ENCODE data around the gene TM9SF2. TPM values are rescaled to one million over a fixed set of nuclear protein-coding genes. Genes with fewer than 3 reads are reported as not detected.

Gene TM9SF2
- total and polyA plus RNA-seq, 2 of the 4 experiments (the other 2 are of a cell fraction), result 46.1 to 85.5 TPM

DNA sequence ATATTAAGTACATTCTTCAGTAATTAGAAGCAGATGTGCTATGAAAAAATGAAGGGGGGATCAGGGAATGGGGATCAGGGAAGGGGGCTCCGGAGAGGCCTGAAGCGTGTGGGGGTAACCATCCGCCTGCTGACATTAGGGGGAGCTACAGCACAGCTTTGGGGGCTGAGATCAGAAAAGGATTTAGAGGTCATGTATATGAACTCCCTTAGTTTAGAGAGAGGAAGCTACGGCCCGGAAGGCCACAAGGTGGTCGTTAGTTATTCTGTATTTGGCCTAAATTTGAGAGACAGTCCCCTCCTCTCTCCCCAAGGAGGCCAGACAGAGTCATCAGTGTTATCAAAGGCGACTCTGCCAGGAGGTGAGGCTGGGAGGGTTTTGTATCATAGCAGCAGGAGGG is 99.0 kb downstream of the TM9SF2 start:
- no peak overlapping the region for H2BK15ac ChIP-seq (ENCODE audit: low read depth, low read length)
- H3K56ac ChIP-seq (ENCODE audit: extremely low read depth, insufficient read depth, low read length), result no peak overlapping the region
- in situ Hi-C loops (cut with MboI; ENCODE audit: low sequenced_read_pairs) (no loop called here), intact Hi-C loops (cut with micrococcal nuclease) (no loop called here), dilution Hi-C loops (cut with HindIII; ENCODE audit: low sequenced_read_pairs, unreplicated experiment) (no loop called here)
- H3K9me3 ChIP-seq (ENCODE audit: control insufficient read depth, insufficient read depth, low read length), result no peaks in the 10 kb centered on the region
- CTCF ChIA-PET, result interaction anchor here (1.1 kb wide), 1 partner anchor 164 kb away, joined by 3 read pairs; no protein-coding TSS in a partner anchor
- no peak overlapping the region for H2AFZ ChIP-seq (replicated peaks; ENCODE audit: low read length, poor library complexity)
- H3K79me1 ChIP-seq (ENCODE audit: low read depth in 1 of 2, low read length in 2 of 2), result no peaks in the 10 kb centered on the region
- peaks cover 16% of the 10 kb centered on the region for H3K27me3 ChIP-seq (ENCODE audit: control insufficient read depth, insufficient read depth, low read length)
- ATAC-seq (ENCODE audit: low read depth) (no peak), DNase-seq (no peak)
- no peak overlapping the region for H2BK120ac ChIP-seq (ENCODE audit: low read depth, low read length)
- no peak overlapping the region for H3K14ac ChIP-seq (replicated peaks; ENCODE audit: low read depth, low read length)
- no peak overlapping the region for H3K4ac ChIP-seq (ENCODE audit: low read depth, low read length)
- no peak overlapping the region for H2AK9ac ChIP-seq (replicated peaks; ENCODE audit: low read depth, low read length, poor library complexity)
- no peak overlapping the region for H4K8ac ChIP-seq (ENCODE audit: low read depth in 2 of 2, low read length in 2 of 2)
- WGBS, 2 experiments (ENCODE audit: extremely low coverage in 2 of 2, insufficient read length in 1 of 2), result 44% methylated on average over 3 of the region's 7 CpGs; no CpG with 5 or more reads in 1 of the 2 experiments
- no TSS peak for BruUV-seq (replicated peaks)
- no peak overlapping the region for H3K23ac ChIP-seq (ENCODE audit: low read depth, low read length)
- H3K9ac ChIP-seq (ENCODE audit: low read depth, low read length), result no peak overlapping the region
- no peaks in the 10 kb centered on the region for H4K20me1 ChIP-seq (ENCODE audit: insufficient read depth, low read length)
- H3K27ac ChIP-seq (ENCODE audit: insufficient read depth, low read length), result no peak overlapping the region
- no peak overlapping the region for H4K5ac ChIP-seq (ENCODE audit: low read depth, low read length)
- POLR2A ChIA-PET (ENCODE audit: unreplicated experiment), result no interaction called here
- H2AK5ac ChIP-seq (ENCODE audit: low read depth, low read length), result no peak overlapping the region
- no peak overlapping the region for H2BK5ac ChIP-seq (ENCODE audit: low read depth, low read length, poor library complexity, severe bottlenecking)
- no peak for TF ChIP-seq CHD1 (IDR thresholded peaks at IDR 0.05; ENCODE audit: low read depth, low read length)
- no peak for TF ChIP-seq RAD21 (IDR thresholded peaks at IDR 0.05; ENCODE audit: low read length)
- no peak for TF ChIP-seq RCOR1 (IDR thresholded peaks at IDR 0.05; ENCODE audit: insufficient replicate concordance, low read length)
- no peak overlapping the region for H3K4me3 ChIP-seq (ENCODE audit: insufficient read depth, low read depth, low read length)
- H3K4me1 ChIP-seq (ENCODE audit: control insufficient read depth, insufficient read depth, low read length), result no peaks in the 10 kb centered on the region
- no peaks in the 10 kb centered on the region for H3K9me1 ChIP-seq (ENCODE audit: insufficient read depth, low read length)
- no peak overlapping the region for H3K18ac ChIP-seq (ENCODE audit: low read depth, low read length)
- H2BK20ac ChIP-seq (ENCODE audit: low read depth, low read length), result no peak overlapping the region
- no peaks in the 10 kb centered on the region for H3K36me3 ChIP-seq (ENCODE audit: control insufficient read depth, insufficient read depth, low read length)
- H3K4me2 ChIP-seq (ENCODE audit: low read depth, low read length), result no peak overlapping the region
- no peak overlapping the region for H4K91ac ChIP-seq (ENCODE audit: insufficient read depth, low read depth, low read length)
